ENCODE results near the gene ACSL4. TPM values are rescaled to one million over a fixed set of nuclear protein-coding genes. Genes with fewer than 3 reads are reported as not detected.

Gene ACSL4
- total RNA-seq, 2 donors from 2014 or later = 22.9 to 118 TPM

DNA sequence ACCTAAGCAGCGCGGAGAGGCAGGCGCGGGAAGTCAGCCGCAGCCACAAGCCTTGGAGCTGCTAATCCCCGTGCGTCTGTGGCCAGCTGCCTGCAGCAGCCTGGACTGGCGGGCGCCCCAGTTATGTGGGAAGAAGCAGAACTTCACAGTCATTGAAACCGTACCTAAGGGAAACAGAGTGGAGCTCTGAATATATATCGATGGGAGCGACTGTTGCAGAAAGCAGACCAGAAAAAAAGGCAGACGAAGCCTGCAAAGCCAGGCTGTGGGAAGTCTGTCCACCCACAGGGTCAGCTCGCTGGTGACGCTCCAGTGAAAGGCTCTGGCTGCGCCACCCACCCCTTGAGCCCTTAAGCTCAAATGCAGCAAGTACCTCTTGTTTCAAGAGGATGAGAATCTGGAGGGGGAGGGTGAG lies 132.8 kb downstream of the ACSL4 start:
- no peak overlapping the region for H3K4me3 ChIP-seq
- WGBS = 8% methylated on average over 11 of the region's 16 CpGs
- H3K9me3 ChIP-seq = no peaks in the 10 kb centered on the region
- no peak for TF ChIP-seq POLR2A (IDR thresholded peaks at IDR 0.05)
- TF ChIP-seq POLR2AphosphoS5 (IDR thresholded peaks at IDR 0.05) = no peak
- TF ChIP-seq, protein P1, sequence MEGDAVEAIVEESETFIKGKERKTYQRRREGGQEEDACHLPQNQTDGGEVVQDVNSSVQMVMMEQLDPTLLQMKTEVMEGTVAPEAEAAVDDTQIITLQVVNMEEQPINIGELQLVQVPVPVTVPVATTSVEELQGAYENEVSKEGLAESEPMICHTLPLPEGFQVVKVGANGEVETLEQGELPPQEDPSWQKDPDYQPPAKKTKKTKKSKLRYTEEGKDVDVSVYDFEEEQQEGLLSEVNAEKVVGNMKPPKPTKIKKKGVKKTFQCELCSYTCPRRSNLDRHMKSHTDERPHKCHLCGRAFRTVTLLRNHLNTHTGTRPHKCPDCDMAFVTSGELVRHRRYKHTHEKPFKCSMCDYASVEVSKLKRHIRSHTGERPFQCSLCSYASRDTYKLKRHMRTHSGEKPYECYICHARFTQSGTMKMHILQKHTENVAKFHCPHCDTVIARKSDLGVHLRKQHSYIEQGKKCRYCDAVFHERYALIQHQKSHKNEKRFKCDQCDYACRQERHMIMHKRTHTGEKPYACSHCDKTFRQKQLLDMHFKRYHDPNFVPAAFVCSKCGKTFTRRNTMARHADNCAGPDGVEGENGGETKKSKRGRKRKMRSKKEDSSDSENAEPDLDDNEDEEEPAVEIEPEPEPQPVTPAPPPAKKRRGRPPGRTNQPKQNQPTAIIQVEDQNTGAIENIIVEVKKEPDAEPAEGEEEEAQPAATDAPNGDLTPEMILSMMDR (IDR thresholded peaks at IDR 0.05) = no peak
- intact Hi-C loops (cut with DNase I) = no loop called here
- no peak for DNase-seq (ENCODE audit: low spot score)
- no peaks in the 10 kb centered on the region for H3K4me1 ChIP-seq (replicated peaks)
- H3K27ac ChIP-seq = no peak overlapping the region
- no peaks in the 10 kb centered on the region for H3K27me3 ChIP-seq (replicated peaks; ENCODE audit: insufficient read depth)
- no peaks in the 10 kb centered on the region for H3K36me3 ChIP-seq

- Histone ChIP-seq H3K9me3 (no peaks in the 10 kb centered on the region), H3K36me3 (no peaks in the 10 kb centered on the region), H3K4me3 (no peak overlapping the region), H3K27me3 (replicated peaks; ENCODE audit: insufficient read depth) (no peaks in the 10 kb centered on the region), H3K27ac (no peak overlapping the region), H3K4me1 (replicated peaks) (no peaks in the 10 kb centered on the region)
- intact Hi-C loops (cut with DNase I) = no loop called here
- TF ChIP-seq, protein P1 (IDR thresholded peaks at IDR 0.05) = no peak
- TF ChIP-seq POLR2AphosphoS5 (IDR thresholded peaks at IDR 0.05) = no peak
- TF ChIP-seq POLR2A (IDR thresholded peaks at IDR 0.05) = no peak
- DNase-seq (ENCODE audit: low spot score) = no peak
- WGBS = 88% methylated on average over 3 of the region's 3 CpGs
These were observed 137.0 kb downstream of the ACSL4 start for GRCh38 chrX:109596015-109596414.

Small RNAs within 50 kb of the gene (small RNA-seq; reads per million reads assigned to genes)
- gene AL118496.2 (0 reads per million in 2 donors), gene RF00019 (0 reads per million in 2 donors)

Other genes starting within 250 kb of the ACSL4 start
- 10 to 100 TPM; 11.0 to 55.2 TPM for gene NXT2, start 196.4 kb downstream of the ACSL4 start, total RNA-seq
- not detected for gene KCNE5, start 108.1 kb downstream of the ACSL4 start, total RNA-seq

Data from prostate gland (tissue), 2 donors.